ENCODE data around the gene PHF21B.

PHF21B gene

GRCh38 chr22:45034156-45034555 lies 24.4 kb upstream of the PHF21B start:
- TF ChIP-seq FOXP2 (optimal IDR thresholded peaks at IDR 0.05; ENCODE audit: borderline replicate concordance, extremely low read depth, extremely low read length, insufficient read depth) (no peak), POLR2AphosphoS5 (IDR thresholded peaks at IDR 0.05; ENCODE audit: low read depth, low read length) (no peak), REST (IDR thresholded peaks at IDR 0.05; ENCODE audit: insufficient read depth in 1 of 2, low read depth in 2 of 2, low read length in 2 of 2) (no peak), SIN3A (IDR thresholded peaks at IDR 0.05; ENCODE audit: borderline replicate concordance, insufficient read depth, low read length) (no peak), TAF1 (IDR thresholded peaks at IDR 0.05; ENCODE audit: borderline replicate concordance, insufficient read depth, low read length) (no peak)

GRCh38 chr22:45033136-45033535 lies 23.3 kb upstream of the PHF21B start:
- TF ChIP-seq SIN3A (IDR thresholded peaks at IDR 0.05; ENCODE audit: borderline replicate concordance, insufficient read depth, low read length): no peak

GRCh38 chr22:45031629-45032403 lies 22.0 kb upstream of the PHF21B start:
- TF ChIP-seq POLR2AphosphoS5 (IDR thresholded peaks at IDR 0.05; ENCODE audit: low read depth, low read length) (no peak), TAF1 (IDR thresholded peaks at IDR 0.05; ENCODE audit: borderline replicate concordance, insufficient read depth, low read length) (no peak), FOXP2 (optimal IDR thresholded peaks at IDR 0.05; ENCODE audit: borderline replicate concordance, extremely low read depth, extremely low read length, insufficient read depth) (no peak), REST (IDR thresholded peaks at IDR 0.05; ENCODE audit: insufficient read depth in 1 of 2, low read depth in 2 of 2, low read length in 2 of 2) (no peak), SIN3A (IDR thresholded peaks at IDR 0.05; ENCODE audit: borderline replicate concordance, insufficient read depth, low read length) (no peak)

- TF ChIP-seq FOXP2 (optimal IDR thresholded peaks at IDR 0.05; ENCODE audit: borderline replicate concordance, extremely low read depth, extremely low read length, insufficient read depth): no peak
- TF ChIP-seq REST (IDR thresholded peaks at IDR 0.05; ENCODE audit: insufficient read depth in 1 of 2, low read depth in 2 of 2, low read length in 2 of 2): no peak
- TF ChIP-seq POLR2AphosphoS5 (IDR thresholded peaks at IDR 0.05; ENCODE audit: low read depth, low read length): no peak
- TF ChIP-seq SIN3A (IDR thresholded peaks at IDR 0.05; ENCODE audit: borderline replicate concordance, insufficient read depth, low read length): no peak
- TF ChIP-seq TAF1 (IDR thresholded peaks at IDR 0.05; ENCODE audit: borderline replicate concordance, insufficient read depth, low read length): no peak
Measured at GRCh38 chr22:45029501-45029900, 19.7 kb upstream of the PHF21B start.

- no peak for TF ChIP-seq SIN3A (IDR thresholded peaks at IDR 0.05; ENCODE audit: borderline replicate concordance, insufficient read depth, low read length)
- TF ChIP-seq TAF1 (IDR thresholded peaks at IDR 0.05; ENCODE audit: borderline replicate concordance, insufficient read depth, low read length): no peak
- TF ChIP-seq POLR2AphosphoS5 (IDR thresholded peaks at IDR 0.05; ENCODE audit: low read depth, low read length): no peak
- TF ChIP-seq REST (IDR thresholded peaks at IDR 0.05; ENCODE audit: insufficient read depth in 1 of 2, low read depth in 2 of 2, low read length in 2 of 2): no peak
- TF ChIP-seq FOXP2 (optimal IDR thresholded peaks at IDR 0.05; ENCODE audit: borderline replicate concordance, extremely low read depth, extremely low read length, insufficient read depth): no peak
Measured at GRCh38 chr22:45026511-45026910, 16.7 kb upstream of the PHF21B start.

Measured in PFSK-1 (cell line).